Measurements from ENCODE around the gene ATOX1.
"Not testable (repeated sequence)": the region's sequence is repeated elsewhere in the genome, so short reads cannot be mapped to it uniquely, and the experiment has no call there.

Gene ATOX1

GRCh38 chr5:151733358-151734063 lies 24.9 kb downstream of the ATOX1 start:
- peak; percentile 53 for DNase-seq (ENCODE audit: low spot score)

DNA sequence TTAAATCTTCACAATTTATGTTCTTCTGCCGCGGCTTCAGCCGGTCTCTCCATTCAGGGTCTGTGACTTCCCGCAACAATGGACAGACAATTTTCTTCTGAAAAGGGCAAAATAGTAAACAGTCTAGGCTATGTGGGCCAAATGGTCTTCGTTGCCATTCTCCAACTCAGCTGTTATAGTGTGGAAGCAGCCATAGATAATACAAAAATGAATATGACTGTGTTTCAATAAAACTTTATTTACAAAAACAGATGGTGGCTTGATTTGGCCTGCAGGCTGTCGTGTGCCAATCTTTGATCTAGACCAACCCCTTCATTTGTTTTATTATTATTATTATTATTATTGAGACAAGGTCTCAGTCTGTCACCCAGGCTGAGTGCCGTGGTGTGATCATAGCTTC lies 28.1 kb downstream of the ATOX1 start:
- no peak for DNase-seq (ENCODE audit: low spot score)

DNA sequence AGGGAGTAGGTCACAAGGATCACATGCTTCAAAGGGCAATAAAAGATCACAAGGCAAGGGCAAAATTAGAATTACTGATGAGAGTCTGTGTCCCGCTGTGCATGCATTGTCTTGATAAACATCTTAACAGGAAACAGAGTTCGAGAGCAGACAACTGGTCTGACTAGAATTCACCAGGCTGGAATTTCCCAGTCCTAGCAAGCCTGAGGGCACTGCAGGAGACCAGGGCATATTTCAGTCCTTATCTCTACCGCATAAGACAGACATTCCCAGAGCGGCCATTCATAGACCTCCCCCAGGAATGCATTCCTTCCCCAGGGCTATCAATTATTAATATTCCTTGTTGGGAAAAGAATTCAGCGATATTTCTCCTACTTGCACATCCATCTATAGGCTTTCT lies 28.8 kb downstream of the ATOX1 start:
- DNase-seq (ENCODE audit: low spot score) = not testable (repeated sequence)

DNA sequence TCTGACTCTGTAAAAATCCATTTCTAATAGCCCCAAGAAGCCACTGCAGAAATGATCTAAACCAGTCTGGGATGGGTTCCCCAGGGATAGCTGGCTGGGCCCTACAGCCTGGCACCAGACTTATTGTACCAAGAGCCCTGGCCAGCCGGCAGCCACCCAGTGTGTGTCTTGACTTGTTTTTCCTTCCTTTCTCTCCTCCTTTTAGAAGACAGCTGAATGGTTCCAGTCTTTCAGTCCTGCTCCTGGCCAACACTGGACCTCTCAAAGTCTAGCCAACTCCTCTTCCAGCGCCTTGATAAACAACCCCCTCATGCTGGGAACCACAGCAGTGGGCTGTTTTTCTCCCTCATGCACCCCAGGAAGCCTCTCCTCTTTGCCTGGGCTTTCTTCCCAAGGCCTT lies 34.1 kb downstream of the ATOX1 start:
- no peak for DNase-seq (ENCODE audit: low spot score)

DNA sequence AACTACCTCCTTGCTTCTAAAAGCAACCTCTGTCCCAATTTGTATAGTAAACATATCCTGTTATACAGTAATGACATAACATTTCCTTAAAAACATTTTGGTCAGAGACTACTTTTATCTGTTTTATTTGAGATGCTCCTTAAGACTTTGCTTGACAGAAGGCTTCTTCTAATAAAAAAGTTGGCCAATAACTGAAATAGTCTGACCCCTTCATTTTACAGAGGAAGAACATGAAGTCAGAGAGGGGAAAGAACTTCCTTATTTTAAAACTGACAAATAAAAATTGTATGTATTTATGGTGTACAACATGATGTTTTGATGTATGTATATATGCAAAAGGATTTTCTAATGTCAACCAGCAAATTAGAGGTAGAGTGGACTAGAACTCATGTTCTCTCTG lies 35.9 kb downstream of the ATOX1 start:
- no peak for DNase-seq (ENCODE audit: low spot score)

- no peak for DNase-seq (ENCODE audit: low spot score)
Measured at GRCh38 chr5:151721812-151722391, 36.5 kb downstream of the ATOX1 start.

- DNase-seq (ENCODE audit: low spot score) = no peak
Measured at GRCh38 chr5:151721087-151721646, 37.3 kb downstream of the ATOX1 start.

DNA sequence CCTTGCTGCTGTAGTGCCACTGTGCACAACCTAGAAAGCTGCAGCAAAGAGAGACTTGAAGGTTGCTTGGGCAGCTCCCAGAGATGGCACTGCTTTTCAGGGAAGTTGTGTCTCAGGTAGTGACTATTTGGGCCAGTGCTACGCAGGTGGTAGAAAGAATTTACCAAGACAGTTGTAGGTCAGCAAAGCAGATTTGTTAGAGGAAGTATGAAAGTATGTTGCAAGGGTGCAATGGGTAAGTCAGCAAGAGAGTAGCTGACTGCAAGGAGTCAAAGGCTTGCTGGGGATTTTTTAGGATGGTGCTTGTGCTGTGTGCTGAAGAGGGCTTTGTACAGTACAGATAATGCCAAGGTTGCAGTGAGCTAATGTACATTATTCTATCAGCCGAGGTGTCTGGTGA lies 38.2 kb downstream of the ATOX1 start:
- no peak for DNase-seq (ENCODE audit: low spot score)

GRCh38 chr5:151719228-151720000 lies 39.0 kb downstream of the ATOX1 start:
- no peak for DNase-seq (ENCODE audit: low spot score)

DNA sequence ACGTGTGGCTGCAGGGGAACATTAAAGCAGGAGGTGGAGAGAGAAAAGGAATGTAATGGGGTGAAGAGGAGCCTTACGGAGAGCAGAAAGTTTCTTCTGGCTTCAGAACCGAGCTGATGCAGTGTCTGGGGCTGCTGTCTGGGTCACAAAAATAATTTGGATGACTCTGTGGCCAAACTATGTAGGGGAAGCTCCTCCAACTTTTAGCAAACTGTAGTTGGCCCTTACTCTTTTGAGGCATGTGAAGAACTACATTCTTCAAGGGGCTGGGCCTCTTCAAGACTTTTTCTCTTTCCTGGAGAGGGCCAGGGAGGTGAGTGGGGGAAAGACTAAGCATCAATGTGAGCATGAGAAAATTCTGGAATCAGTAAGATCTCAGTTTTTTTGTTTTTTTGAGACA lies 39.8 kb downstream of the ATOX1 start:
- DNase-seq (ENCODE audit: low spot score) = peak; percentile 79

DNA sequence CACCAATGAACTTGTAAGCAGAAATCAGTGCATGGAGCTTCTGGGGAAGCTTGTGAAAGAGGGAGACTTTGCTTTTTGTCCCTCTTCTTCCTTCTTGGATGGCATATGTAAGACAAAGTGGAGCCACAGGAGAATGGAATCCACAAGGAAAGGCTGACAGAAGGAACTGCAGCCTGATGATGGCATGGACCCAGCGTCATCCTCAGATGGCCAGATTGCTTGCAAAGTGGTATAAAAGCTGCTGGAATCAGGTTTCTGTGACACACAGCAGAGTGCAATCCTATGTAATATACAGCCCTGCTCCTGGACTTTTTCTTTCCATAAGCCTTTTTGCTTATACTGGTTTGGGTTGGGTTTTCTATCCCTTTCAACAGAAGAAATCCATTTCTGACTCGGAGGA lies 40.3 kb downstream of the ATOX1 start:
- peak; percentile 54 for DNase-seq (ENCODE audit: low spot score)

DNA sequence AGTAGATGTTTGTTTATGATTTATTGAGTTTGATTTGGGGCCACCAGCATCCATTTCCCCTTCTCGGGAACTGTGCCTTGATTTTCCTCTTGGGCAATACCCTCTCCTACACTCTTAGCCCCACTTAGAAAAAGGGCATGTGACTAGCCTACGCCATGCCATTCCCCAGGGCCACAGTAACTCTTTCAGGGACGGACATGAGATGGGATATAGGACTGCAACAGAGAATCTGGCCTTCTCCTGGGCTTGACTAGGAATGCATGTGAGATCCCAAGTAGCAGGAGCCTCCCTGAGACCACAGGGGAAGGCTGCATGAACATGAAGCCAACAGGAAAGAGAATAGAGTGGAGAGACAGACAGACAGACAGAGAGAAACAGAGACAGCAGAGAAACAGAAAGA lies 41.0 kb downstream of the ATOX1 start:
- no peak for DNase-seq (ENCODE audit: low spot score)

DNA sequence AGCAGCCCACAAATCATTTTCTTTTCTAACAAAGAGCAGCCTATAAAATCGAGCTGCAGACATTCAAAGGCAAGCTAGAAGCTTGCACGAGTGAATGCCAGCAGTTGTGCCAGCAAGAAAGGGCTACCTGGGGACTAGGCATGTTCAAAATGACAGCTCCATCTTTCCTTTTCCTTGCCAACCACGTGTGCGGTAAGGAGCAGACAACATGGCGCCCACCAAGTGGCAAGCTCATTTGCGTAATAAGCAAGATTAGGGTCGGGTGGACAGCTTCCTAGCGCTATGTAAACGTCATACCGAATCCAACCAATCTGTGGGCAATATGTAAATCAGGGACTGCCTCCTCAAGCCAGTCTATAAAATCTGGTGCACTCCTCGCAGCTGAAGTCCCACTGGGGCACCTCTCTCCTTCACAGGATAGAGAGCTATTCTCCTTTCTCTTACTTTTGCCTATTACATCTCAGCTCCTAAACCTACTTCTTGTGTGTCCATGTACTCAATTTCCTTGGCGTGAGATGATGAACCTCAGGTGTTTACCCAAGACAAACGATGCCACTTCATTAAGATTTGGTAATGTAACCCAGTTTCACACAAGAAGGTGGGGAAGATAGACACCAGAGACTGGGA lies 49.2 kb downstream of the ATOX1 start:
- DNase-seq (ENCODE audit: low spot score) = no peak

GRCh38 chr5:151708126-151708525 lies 50.3 kb downstream of the ATOX1 start:
- DNase-seq (ENCODE audit: low spot score) = no peak

DNA sequence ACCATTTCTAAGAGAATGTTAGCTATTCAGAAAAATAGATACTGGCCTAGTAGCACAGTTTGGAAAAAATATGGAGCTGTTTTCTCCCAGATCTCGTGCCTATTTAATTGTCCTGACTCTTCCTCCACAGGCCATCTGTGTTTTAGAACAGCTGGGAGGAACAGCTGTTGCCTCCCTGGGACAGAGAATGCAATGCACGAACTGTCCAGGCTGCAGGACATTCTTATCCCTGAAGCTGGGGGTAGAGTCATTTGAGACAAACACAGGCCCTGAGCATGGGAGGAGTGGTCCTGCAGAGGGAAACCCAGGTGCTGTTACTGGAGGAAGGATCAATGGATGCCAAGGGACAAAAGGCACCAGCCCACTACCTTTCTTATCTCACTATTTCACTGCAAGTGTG lies 50.9 kb downstream of the ATOX1 start:
- DNase-seq (ENCODE audit: low spot score) = no peak

GRCh38 chr5:151706906-151707305 lies 51.5 kb downstream of the ATOX1 start:
- DNase-seq (ENCODE audit: low spot score) = no peak

DNA sequence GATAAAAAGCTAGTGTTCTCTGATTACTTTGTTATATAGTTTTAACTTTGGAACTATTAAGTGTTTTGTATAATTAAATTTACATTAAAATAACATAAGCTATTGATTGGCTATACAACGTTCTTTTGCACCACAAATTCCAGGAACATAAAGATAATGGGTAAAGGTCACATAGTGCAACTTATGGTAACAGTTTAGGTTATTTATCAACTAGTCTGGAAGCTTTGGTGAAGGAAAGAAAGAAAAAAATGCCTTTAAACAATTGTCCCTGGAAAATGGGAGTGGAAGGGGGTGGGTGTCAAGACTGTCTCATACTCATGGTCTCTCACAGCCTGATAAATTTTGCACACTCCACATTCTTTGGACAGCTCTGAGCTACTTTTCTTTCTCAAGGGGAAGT lies 54.7 kb downstream of the ATOX1 start:
- DNase-seq (ENCODE audit: low spot score) = no peak

DNA sequence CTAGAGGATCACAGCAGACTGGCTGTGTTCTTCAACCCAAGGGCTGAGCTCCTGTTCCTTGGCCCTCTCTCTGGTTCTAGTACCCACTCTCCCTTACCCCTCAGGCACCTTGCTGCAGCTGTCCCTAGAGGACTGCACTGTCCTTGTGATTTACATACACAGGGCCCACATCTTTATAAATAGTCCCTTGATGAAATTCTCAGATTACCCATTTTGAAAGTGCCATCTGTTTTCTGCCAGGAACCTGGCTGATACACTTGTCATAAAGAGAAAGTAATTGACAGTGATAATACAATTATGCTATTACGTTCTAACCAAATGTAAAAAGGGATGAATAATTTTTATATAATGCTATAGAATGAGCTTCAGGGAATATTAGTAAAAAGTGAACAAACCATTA lies 55.2 kb downstream of the ATOX1 start:
- no peak for DNase-seq (ENCODE audit: low spot score)

- DNase-seq (ENCODE audit: low spot score) = no peak
Measured at GRCh38 chr5:151700820-151701219, 57.6 kb downstream of the ATOX1 start.

DNA sequence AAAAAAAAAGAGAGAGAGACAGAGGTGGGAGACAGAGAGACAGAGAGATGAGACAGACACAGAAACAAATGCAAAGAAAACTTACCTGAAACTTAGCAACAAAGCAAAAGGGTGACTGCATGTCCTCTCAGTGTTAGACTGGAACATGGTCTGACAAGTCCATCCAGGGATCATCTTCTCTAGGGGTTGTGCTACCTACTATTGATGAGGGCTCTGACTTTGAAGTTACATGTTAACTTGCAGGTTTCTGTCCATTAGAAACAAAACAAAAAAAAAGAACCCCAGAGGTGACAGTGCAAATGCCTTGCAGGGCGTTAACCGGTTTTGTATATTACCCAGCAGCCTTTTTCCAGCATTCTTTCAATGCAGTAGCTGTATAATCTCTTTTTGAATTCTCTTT lies 58.1 kb downstream of the ATOX1 start:
- no peak for DNase-seq (ENCODE audit: low spot score)

DNA sequence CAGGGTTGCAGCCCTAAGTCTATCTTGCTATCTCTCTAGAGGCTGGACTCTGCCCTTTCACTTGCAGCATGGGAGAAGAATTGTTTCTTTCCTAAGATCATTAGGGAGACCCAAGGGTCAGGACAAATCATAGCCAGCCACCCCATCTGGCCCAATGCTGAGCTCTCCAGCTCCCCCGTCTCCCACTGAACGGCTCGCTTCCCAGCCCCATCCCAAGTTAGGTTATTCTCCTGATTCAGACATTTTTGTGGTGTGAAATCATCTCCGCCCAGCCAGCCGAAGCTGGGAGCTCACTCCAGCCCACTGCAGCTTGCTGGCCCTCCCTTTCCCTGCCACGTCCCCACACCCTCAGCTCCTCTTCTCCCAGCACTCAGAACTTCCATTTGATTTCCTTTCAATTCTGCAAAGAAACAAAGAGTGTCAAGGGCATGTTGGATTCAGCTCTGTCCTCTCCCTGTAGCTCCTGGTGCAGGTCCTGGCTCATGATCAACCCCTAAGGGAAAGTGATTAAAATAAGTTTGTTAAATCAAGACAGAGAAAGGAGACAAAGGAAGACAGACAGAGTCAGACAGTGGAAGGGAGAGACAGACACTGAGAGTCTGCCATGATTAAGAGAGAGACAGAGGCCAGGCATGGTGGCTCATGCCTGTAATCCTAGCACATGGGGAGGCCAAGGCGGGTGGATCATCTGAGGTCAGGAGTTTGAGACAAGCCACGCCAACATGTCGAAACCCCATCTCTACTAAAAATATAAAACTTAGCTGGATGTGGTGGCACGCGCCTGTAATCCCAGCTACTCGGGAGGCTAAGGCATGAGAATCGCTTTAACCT lies 59.1 kb downstream of the ATOX1 start:
- peak; percentile 93 for DNase-seq (ENCODE audit: low spot score)

- not testable (repeated sequence) for DNase-seq (ENCODE audit: low spot score)
Measured at GRCh38 chr5:151698081-151698480, 60.4 kb downstream of the ATOX1 start.
